NCI-H1105 (cell line): Measurements from ENCODE around the gene FCHSD2.
A peak's percentile ranks its signal among the peaks of the same experiment; 100 is the strongest.
"Not testable (repeated sequence)": the region's sequence is repeated elsewhere in the genome, so short reads cannot be mapped to it uniquely, and the experiment has no call there.

Experiments
- DNase-seq: peaks from one replicate; lab custom pipeline; 2025; lab: John Stamatoyannopoulos, UW

The FCHSD2 gene

DNA sequence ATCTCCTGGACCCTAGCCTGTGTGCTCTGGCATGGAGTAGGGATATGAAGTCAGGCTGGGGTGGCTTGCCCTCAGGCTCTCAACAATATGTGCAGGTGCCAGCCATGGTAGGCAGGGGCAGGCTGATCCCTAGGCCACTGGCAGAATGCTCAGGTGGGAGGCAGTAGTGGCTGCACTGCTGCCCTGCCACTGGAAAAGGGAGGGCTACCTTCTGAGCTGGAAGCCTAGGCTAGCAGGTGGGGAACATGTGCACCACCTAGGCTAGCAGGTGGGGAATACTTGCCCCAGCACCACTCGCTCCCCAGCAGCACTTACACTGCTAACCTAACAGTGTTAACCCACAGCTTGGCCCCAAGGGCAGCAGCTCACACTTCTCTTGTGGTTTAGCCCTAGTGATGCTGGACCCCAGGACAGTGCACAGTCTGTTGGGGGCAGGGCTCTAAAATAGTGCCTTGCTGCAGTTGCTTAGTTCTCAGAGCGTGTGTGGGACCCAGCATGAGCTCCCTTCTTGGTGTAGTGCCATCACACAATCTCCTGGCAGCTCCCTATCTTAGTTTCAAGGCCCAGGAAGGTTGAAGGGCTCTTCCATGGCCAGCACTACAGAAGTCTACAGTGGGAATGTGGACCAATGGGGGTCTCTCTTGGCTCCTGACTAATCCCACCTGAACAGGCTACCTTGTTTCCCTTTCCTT is 130.8 kb downstream of the FCHSD2 start:
- no peak for DNase-seq

- no peak for DNase-seq
These were observed 132.1 kb downstream of the FCHSD2 start for GRCh38 chr11:73009972-73010371.

GRCh38 chr11:73004088-73004487 is 138.0 kb downstream of the FCHSD2 start:
- DNase-seq, result no peak

DNA sequence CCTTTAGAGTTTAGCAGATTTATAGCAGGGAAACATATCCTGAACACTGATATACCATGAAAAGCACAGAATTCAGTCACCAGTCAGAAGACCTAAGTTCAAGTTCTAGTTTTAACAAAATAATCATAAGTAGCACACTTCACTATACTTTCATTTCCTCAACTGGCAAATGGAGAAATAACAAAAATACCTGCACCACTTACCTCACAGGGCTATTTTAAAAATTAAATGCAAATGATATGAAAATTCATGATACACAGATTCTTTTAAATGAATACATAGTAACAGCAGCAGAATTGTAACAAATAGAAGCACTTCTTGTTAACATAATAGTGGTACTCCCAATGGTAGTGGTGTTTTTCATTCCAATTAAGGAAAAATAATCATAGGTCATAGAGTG is 139.0 kb downstream of the FCHSD2 start:
- DNase-seq, result no peak

DNA sequence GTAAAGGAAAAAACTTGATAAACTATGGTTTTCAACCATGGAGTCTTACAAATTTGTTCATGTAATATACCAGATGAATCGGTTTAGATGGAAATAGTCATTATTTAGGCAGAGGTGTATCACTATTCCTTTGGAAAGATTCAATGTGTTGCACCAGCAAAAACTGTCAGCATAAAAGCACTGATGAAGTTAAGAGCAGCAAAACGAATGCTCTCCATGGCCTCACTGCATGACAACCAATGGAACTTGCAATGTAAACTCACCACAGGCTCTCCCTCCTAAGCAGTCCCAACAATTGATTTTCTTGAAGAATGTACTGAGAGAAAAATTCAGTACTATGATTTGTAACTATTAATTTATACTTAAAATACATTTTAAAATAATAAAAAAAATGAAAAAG is 139.9 kb downstream of the FCHSD2 start:
- no peak for DNase-seq

GRCh38 chr11:73001615-73002014 is 140.5 kb downstream of the FCHSD2 start:
- peak; percentile 7 for DNase-seq

- no peak for DNase-seq
These were observed 143.4 kb downstream of the FCHSD2 start for GRCh38 chr11:72998676-72999075.

- DNase-seq, result no peak
These were observed 145.2 kb downstream of the FCHSD2 start for GRCh38 chr11:72996959-72997358.

- DNase-seq, result no peak
These were observed 152.4 kb downstream of the FCHSD2 start for GRCh38 chr11:72989727-72990126.

GRCh38 chr11:72988821-72989220 is 153.3 kb downstream of the FCHSD2 start:
- no peak for DNase-seq

DNA sequence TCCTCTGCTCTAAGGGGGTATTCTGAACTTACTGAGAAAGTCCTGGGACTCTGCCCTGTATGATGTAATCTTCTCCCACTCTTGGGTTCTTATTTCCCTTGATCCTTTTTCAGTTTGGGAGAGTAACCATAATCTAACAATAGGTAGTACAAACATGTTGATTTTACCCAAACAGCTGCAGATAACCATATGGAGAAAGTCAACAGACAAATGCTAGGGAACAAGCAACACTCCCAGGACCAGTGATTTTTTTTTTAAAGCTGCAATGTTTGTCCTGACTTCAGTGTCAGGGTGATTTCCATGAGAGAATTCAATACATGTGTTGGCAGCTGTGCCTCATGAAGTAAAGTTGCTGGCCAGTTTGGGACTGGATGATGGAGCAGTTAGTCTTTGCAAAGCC is 156.5 kb downstream of the FCHSD2 start:
- DNase-seq, result no peak

DNA sequence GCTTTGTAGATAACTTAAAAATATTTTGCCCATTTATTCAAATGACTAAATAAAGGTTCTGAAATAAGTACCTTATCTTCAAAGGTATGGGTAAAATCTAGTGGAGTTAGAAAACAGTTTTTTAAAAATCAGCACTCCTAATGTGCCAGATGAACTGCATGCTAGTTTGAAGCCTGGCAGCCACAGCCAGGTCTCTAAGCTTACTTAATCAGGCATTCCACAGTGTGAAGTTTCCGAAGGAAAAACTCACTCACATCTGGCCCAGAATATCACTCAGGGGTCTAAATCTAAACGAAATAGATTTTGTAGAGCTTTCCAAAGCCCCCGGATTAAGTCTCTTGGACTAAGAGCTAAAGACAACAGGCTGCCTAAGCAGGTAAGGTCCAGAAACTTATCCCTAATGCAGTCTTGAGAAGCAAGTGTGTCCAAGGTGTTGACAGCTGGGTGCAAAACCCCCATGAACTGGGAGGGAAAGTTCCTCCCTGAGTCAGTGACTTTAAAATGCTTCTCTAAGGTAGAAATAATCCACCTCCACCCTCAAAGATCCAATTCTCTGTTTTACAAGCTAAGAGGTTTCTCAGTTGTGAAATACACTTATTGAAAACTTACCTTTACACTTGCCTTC is 157.6 kb downstream of the FCHSD2 start:
- no peak for DNase-seq

DNA sequence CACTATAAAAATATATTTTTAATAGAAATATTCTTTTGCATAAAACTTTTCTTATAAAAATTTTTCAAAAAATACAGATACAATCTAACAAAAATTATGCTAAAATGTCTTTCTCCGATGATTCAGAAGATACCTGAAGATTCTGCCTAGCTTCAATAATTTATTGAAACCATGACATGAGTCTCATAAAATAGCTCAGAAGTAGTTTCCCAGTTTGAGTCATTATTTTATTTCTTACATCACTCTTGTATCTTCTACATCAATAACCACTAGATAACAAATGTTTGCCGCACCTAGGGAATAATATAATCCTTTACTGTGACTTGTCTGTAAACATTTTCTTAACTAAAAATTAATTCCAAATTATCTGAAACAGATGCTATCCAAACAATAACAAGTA is 158.6 kb downstream of the FCHSD2 start:
- DNase-seq, result no peak

GRCh38 chr11:72981971-72982685 is 160.0 kb downstream of the FCHSD2 start:
- DNase-seq, result no peak

DNA sequence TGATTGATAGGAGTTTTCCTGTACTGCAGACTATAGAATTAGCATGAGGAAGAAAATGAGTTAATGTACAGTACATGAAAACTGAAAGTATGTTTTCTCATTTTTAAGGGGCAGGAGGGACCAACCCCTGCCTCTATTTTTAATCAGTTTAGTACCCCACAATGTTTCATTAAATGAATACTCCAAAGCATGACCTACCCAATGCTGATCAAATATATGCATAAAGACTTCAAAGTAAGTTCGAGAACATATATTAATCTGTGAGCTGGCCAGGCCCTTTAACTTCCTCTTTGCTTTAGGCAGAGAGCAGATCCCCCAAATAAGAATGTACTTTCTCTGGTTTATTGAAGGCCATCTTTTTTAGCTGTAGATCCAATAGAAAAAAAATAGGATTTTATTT is 161.0 kb downstream of the FCHSD2 start:
- DNase-seq, result no peak

- DNase-seq, result not testable (repeated sequence)
These were observed 164.3 kb downstream of the FCHSD2 start for GRCh38 chr11:72977782-72978181.

GRCh38 chr11:72976522-72976892 is 165.6 kb downstream of the FCHSD2 start:
- DNase-seq, result not testable (repeated sequence)

DNA sequence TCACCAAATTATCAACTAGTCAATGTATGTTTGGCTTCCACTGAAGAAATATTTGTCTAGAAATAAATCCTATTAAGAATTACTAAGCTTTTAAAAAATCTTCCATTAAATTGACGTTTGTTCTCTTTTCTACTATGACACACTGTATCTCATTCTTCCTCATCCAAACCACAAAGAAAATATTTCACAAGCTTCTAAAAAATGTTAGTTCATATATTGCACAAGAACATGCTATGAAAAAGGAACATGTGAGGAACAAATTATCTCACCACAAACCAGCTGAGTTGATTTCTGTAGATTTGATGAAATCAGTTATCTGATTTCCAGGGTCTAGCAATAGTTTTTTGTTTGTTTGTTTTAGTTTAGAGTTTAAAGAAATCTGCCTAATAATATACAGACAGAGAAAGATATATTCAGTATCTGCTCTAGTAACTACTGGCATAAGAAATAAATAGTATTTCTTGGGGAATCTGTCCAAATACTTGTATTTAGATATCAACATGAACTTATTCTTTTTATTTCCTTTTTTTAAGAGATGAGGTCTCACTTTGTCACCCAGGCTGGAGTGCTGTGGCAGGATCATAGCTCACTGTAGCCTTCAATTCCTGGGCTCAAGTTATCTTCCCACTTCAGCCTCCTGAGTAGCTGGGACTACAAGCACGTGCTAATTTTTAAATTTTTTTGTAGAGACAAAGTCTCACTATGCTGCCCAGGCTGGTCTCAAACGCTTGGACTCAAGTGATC is 166.2 kb downstream of the FCHSD2 start:
- no peak for DNase-seq

- DNase-seq, result no peak
These were observed 167.5 kb downstream of the FCHSD2 start for GRCh38 chr11:72974487-72975205.

- DNase-seq, result no peak
These were observed 169.5 kb downstream of the FCHSD2 start for GRCh38 chr11:72972496-72973128.

DNA sequence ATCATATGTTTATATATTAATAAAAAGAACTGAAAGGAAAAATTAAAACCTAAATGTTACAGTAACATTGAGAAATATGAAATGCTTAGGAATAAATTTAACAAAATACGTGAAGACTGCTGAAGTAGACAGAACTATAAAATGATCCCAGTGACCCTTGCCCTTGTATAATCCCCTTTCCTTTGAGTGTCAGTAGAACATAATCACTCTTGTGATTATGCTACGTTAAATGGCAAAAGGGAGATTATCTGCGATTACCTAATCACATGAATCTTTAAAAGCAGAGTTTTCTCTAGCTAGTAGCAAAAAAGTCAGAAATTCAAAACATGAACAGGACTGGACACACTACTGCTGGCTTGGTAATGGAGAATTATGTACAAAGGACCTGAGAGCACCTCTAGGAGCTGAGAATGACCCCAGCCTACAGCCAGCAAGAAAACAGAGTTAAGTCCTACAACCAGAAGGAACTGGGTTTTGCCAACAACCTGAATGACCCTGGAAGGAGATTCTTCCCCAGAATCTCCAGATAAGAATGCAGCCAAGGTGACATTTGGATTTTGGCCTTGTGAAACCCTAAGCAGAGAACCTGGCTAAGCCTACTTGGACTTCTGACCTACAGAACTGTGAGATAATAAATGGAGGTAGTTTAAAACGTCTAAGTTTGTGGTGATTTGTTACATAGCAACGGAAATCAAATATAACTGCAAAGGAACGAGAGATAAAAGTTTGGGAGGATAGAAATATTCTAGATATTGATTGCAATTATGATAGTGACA is 170.7 kb downstream of the FCHSD2 start:
- DNase-seq, result no peak
